OCI-LY7 (cell line): Measurements from ENCODE around the gene SLC50A1. TPM values are rescaled to one million over a fixed set of nuclear protein-coding genes. Genes with fewer than 3 reads are reported as not detected.

Source experiments
- BruUV-seq: library from RNA; stranded (reverse); fragments of 400-500 nt; replicated peaks from 2 replicates; lab custom pipeline; 2021; lab: Mats Ljungman, UMichigan
- CTCF ChIA-PET: fragments of 300-600 bp; sonication (Branson Sonifier 250); formaldehyde crosslinking; loops from one replicate; lab custom pipeline; 2022; ENCODE audit warnings: antibody characterized with exemption; ENCODE audit not compliant: unreplicated experiment; lab: Charles Lee
- POLR2A ChIA-PET: fragments of 300-600 bp; sonication (Branson Sonifier 250); formaldehyde crosslinking; loops from one replicate; lab custom pipeline; 2022; ENCODE audit warnings: antibody characterized with exemption; lab: Charles Lee
- DNase-seq: peaks from one replicate; pipeline ENCODE4 v3.0.0-alpha.2; 2015; ENCODE audit warnings: low spot score
- H2AFZ ChIP-seq: fragments of 200-600 bp; sonication (generic), shearing (Covaris generic); 2 replicates; pipeline ENCODE4 v1.6.1; 2014; ENCODE audit warnings: mild to moderate bottlenecking, antibody characterized with exemption, low read length, moderate library complexity
- H3K27ac ChIP-seq: fragments of 200-600 bp; sonication (generic); 2 replicates; pipeline ENCODE4 v1.5.1; 2014; ENCODE audit warnings: mixed run types, low read depth, mild to moderate bottlenecking, moderate library complexity, low read length, inconsistent platforms; ENCODE audit not compliant: poor library complexity, severe bottlenecking
- H3K36me3 ChIP-seq: fragments of 200-600 bp; sonication (generic); 2 replicates; pipeline ENCODE4 v1.6.1; 2014; ENCODE audit warnings: mild to moderate bottlenecking, antibody characterized with exemption, low read length, moderate library complexity, mixed read lengths; ENCODE audit not compliant: insufficient read depth
- H3K4me1 ChIP-seq: fragments of 200-600 bp; sonication (generic); 2 replicates; pipeline ENCODE4 v1.5.1; 2014; ENCODE audit warnings: mild to moderate bottlenecking, low read length; ENCODE audit not compliant: insufficient read depth, poor library complexity, severe bottlenecking
- H3K4me2 ChIP-seq: fragments of 200-600 bp; sonication (generic); 2 replicates; pipeline ENCODE4 v1.6.1; 2014; ENCODE audit warnings: mild to moderate bottlenecking, low read length
- H3K4me3 ChIP-seq: fragments of 200-600 bp; sonication (generic); 2 replicates; pipeline ENCODE4 v1.5.1; 2014; ENCODE audit warnings: mild to moderate bottlenecking, low read depth, low read length; ENCODE audit not compliant: poor library complexity, severe bottlenecking
- H3K79me2 ChIP-seq: fragments of 200-600 bp; sonication (generic); 2 replicates; pipeline ENCODE4 v1.6.1; 2016; ENCODE audit warnings: low read depth, mild to moderate bottlenecking, low read length, moderate library complexity, mixed read lengths; ENCODE audit not compliant: insufficient read depth
- H3K9me2 ChIP-seq: fragments of 200-600 bp; sonication (generic); 2 replicates; pipeline ENCODE4 v1.6.1; 2016; ENCODE audit warnings: mild to moderate bottlenecking, low read length, mixed read lengths; ENCODE audit not compliant: insufficient read depth
- H3K9me3 ChIP-seq: fragments of 200-600 bp; sonication (generic); 2 replicates; pipeline ENCODE4 v1.6.1; 2014; ENCODE audit warnings: mild to moderate bottlenecking, mixed run types, low read length, mixed read lengths
- H4K20me1 ChIP-seq: fragments of 200-600 bp; sonication (generic); 2 replicates; pipeline ENCODE4 v1.6.1; 2014; ENCODE audit warnings: mild to moderate bottlenecking, antibody characterized with exemption, low read length, moderate library complexity, mixed read lengths; ENCODE audit not compliant: insufficient read depth
- EZH2phosphoT487 ChIP-seq: fragments of 200-600 bp; sonication (generic); IDR thresholded peaks from 2 replicates; pipeline ENCODE4 v1.6.1; 2018; ENCODE audit warnings: low read depth, borderline replicate concordance, mild to moderate bottlenecking, mixed run types, antibody characterized with exemption, low read length, moderate library complexity, mixed read lengths
- intact Hi-C: fragments of 100-400 bp; cut with micrococcal nuclease; formaldehyde crosslinking; loops from one replicate; pipeline ENCODE4 v1.10.0; 2022; ENCODE audit not compliant: unreplicated experiment
- total RNA-seq, 2 experiments: library from RNA; depleted of rRNA in 1 of 2; stranded (reverse); fragments of >200 nt in 1 of 2; shearing (Covaris generic) in 1 of 2; gene quantifications; 2 replicates each; pipeline ENCODE4 v1.2.3, GENCODE V29; 2014 to 2022
- TF ChIP-seq, protein P1 (sequence below): fragments of 200-600 bp; sonication (generic); conservative IDR thresholded peaks from 2 replicates; pipeline ENCODE4 v1.5.1; 2014; ENCODE audit warnings: mild to moderate bottlenecking, antibody characterized with exemption, low read length, moderate library complexity, mixed read lengths

The SLC50A1 gene
- total RNA-seq, 2 experiments from 2014 or later: 12.3 to 46.1 TPM

DNA sequence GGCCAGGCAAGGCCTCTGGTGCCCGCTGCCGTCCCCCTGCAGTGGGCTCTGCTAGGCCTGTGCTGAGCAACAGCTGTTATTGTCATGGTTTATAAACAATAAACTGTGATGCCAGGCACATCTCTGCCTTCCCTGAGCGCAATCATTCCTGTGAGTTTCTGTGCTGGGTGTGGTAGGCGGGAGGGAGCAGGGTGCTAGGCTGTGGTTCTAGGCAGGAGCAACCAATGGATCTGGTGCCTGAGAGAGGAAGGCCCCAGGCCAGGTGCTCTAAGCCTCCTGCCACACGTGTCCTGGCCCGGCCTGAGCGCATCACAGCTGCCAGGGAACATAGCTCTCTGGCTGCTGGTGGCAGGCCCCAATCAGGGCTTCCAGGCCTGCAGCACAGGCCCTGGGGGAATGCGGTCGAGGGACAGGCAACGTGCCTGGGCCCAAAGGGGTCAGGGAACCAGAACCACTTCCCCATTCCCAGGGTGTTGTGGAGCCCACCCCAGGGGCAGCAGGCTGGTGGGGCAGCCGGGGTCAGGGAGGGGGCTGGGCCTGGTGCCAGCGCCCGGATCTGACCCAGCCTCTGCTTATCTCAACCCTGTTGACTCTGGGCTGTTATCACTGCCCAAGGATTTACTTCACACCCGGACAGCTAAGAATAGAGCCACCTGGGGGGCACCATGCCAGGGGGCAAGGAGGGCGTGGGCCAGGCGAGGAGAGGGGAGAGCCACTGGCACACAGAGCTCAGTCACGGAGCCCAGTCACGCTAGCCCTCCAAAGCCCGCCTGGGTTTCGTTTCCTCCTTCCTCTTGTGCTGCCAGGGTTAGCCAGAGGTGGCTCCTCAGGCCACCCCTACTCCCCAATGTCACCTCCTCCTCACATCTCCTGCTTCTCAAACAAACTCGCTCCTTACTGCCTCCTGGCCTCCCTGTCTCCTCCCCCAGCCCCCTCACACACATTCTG is 49.5 kb downstream of the SLC50A1 start:
- POLR2A ChIA-PET: interaction anchor here (0.6 to 1.8 kb wide), 4 partner anchors 9 to 122 kb away, joined by 3 to 8 read pairs (median 3); partner anchors contain the start of gene KRTCAP2
- peak; percentile 77 for DNase-seq
- Histone ChIP-seq H3K27ac (peak overlapping the region; percentile 14), H2AFZ (peak overlapping the region; percentile 44; the same call in 1 of the 2 replicates), H3K9me3 (no peaks in the 10 kb centered on the region), H3K4me1 (peaks cover 20% of the 10 kb centered on the region), H3K79me2 (no peaks in the 10 kb centered on the region), H3K4me2 (peak overlapping the region; percentile 65), H4K20me1 (no peaks in the 10 kb centered on the region), H3K36me3 (no peaks in the 10 kb centered on the region), H3K4me3 (peak overlapping the region; percentile 22), H3K9me2 (no peaks in the 10 kb centered on the region)
- BruUV-seq: no TSS peak
- TF ChIP-seq EZH2phosphoT487: no peak
- TF ChIP-seq, protein P1, sequence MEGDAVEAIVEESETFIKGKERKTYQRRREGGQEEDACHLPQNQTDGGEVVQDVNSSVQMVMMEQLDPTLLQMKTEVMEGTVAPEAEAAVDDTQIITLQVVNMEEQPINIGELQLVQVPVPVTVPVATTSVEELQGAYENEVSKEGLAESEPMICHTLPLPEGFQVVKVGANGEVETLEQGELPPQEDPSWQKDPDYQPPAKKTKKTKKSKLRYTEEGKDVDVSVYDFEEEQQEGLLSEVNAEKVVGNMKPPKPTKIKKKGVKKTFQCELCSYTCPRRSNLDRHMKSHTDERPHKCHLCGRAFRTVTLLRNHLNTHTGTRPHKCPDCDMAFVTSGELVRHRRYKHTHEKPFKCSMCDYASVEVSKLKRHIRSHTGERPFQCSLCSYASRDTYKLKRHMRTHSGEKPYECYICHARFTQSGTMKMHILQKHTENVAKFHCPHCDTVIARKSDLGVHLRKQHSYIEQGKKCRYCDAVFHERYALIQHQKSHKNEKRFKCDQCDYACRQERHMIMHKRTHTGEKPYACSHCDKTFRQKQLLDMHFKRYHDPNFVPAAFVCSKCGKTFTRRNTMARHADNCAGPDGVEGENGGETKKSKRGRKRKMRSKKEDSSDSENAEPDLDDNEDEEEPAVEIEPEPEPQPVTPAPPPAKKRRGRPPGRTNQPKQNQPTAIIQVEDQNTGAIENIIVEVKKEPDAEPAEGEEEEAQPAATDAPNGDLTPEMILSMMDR: peak; percentile 54
- CTCF ChIA-PET: interaction anchor here (1.0 to 1.2 kb wide), 4 partner anchors 8 to 12 kb away, joined by 4 to 6 read pairs (median 5); partner anchors contain the start of gene KRTCAP2
- intact Hi-C loops: no loop called here

DNA sequence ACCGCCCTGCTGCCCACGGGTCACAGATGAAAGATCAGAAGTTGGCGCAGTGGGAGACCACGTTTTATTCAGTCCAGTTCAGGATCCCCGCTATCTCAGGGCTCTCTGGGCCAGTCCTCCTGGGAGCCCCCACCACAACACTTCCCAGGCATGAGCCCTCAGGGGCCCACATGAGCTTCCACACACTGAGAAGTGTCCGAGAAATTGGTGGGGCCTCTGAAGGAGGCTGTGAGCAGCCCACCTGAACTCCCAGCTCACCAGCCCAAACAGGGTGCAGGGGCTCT is 50.1 kb downstream of the SLC50A1 start:
- no peak for DNase-seq
- Histone ChIP-seq H3K27ac (no peak overlapping the region), H3K9me3 (no peaks in the 10 kb centered on the region), H3K79me2 (no peaks in the 10 kb centered on the region), H3K4me1 (peaks cover 20% of the 10 kb centered on the region), H4K20me1 (no peaks in the 10 kb centered on the region), H3K4me2 (peak overlapping the region; percentile 65), H2AFZ (peak overlapping the region; percentile 44; the same call in 1 of the 2 replicates), H3K9me2 (no peaks in the 10 kb centered on the region), H3K36me3 (no peaks in the 10 kb centered on the region), H3K4me3 (peak overlapping the region; percentile 22)
- intact Hi-C loops: no loop called here
- no TSS peak for BruUV-seq
- CTCF ChIA-PET: interaction anchor here (1.0 to 1.2 kb wide), 4 partner anchors 8 to 13 kb away, joined by 4 to 6 read pairs (median 5); partner anchors contain the start of gene KRTCAP2
- POLR2A ChIA-PET: interaction anchor here (1.8 kb wide), 1 partner anchor 13 kb away, joined by 8 read pairs; the partner anchor contains the start of gene KRTCAP2
- TF ChIP-seq, protein P1: no peak; the same call in 1 of the 2 replicates
- no peak for TF ChIP-seq EZH2phosphoT487
